Kidney capillary endothelial cell (primary cell): ENCODE results near the gene UBE2H.
A peak's percentile ranks its signal among the peaks of the same experiment; 100 is the strongest.
"Not testable (repeated sequence)": the region's sequence is repeated elsewhere in the genome, so short reads cannot be mapped to it uniquely, and the experiment has no call there.

Experiments
- DNase-seq: peaks from one replicate; pipeline ENCODE4 v3.0.0-alpha.2; 2018; ENCODE audit warnings: low spot score

Gene UBE2H

DNA sequence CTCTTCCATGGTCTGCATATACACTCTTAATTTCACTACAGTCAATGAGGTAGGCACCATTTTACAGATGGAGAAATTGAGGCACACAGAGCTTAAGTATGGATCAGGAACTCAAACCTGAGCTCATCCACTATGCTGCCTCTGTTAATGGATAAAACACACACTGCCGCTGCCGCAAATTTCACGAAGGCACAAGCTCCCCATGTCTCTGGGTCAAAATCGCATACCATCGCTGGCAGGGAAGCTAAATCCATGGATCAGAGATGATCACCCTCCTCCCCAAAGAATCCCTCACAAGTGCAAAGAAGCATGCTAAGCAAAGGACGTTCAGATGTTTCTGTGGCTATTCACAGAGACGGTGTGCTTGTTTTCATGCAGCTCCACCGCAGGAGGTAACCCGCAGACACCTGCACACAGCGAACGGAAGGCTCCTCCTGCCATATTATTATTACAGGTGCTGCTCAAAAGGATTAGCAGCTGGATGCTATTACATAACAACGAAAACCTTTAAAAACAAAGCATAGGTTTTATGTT, 109.3 kb downstream of the UBE2H start:
- DNase-seq, result no peak

DNA sequence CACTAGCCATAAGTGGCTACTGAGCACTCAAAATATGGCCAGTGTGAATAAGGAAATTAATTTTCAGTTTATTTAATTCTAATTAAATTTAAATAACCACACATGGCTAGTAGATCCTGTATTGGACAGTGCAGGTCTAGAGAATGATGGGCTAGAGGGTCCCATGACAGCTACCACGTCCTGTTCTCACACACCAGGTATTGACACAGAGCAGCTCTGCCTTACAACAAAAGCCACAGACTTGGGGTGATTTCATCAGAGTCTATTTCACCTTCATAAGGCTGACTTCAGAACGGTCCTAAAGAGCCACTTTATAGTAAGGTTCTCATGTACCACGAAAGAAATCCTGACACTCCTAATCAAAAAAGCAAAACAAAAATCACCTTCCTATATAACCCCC, 111.3 kb downstream of the UBE2H start:
- DNase-seq, result no peak

DNA sequence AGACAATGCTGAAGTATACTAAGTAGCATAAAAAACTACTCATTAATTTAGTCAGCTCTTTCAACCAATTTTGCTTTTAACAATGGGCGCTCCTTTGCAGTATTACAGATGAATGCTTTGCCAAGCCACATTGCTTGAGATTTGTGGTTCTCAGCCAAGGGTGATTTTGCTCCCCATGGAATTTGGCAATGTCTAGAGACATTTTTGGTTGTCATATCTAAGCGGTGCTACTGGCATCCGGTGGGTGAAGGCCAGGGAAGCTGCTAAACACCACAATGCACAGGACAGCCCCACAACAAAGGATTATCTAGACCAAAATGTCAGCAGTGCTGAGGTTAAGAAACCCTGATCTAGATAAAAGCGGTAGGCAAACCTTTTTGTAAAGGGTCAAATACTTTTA, 112.0 kb downstream of the UBE2H start:
- no peak for DNase-seq

DNA sequence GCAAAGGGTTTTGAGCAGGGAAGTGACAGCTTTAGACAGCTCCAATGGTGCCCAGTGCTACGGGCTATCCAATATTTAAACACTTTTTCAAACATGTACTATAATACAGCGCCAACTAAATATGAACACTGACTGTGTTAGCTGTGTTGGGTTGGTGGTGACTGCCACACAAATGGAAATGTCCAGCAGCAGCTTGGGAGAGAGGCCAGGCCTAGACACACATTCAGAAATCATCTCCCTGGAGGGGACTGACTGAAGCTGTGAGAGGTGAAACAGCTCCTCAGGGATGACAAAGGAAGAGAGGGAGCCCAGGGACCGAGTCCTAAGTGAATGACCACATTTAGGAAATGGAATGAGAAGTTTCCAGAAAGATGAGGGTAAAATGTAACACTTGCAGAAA, 115.8 kb downstream of the UBE2H start:
- no peak for DNase-seq

DNA sequence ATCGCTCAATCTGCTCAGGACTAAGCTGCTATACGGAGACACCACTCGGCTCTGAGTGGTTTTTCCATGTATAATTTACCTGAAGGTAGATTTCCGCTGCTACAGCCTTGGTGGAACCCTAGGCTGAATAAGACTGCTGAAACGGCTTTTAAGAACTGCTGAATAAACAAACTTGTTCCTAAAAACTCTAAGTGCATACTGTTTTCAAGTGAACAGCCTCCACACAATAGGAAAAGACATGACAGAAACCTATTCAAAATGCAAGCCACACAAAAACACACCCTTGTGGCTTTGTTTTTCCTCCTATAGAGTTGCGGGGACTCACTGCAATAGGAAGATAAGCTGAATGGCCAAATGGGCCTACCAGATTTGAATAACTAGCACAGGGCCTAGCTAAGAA, 117.2 kb downstream of the UBE2H start:
- DNase-seq, result no peak

DNA sequence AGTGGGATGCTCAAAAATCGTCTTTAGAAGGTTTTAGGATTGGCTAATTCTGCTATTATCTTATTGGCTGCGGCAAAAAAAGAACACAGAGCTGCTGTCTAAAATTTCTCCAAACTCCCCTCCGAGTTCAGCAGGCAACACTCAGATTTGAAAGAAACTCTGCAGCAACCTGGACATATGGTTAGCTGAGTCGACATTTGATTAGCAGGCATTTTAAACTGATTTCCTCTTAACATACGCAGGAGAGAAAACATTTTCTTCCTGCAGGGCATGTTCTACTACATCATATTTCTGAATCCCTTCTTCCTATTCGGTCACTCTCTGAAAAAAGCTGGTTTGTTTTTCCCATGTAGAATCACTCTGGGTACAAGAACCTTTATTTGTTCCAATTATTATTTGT, 119.4 kb downstream of the UBE2H start:
- DNase-seq, result not testable (repeated sequence)

DNA sequence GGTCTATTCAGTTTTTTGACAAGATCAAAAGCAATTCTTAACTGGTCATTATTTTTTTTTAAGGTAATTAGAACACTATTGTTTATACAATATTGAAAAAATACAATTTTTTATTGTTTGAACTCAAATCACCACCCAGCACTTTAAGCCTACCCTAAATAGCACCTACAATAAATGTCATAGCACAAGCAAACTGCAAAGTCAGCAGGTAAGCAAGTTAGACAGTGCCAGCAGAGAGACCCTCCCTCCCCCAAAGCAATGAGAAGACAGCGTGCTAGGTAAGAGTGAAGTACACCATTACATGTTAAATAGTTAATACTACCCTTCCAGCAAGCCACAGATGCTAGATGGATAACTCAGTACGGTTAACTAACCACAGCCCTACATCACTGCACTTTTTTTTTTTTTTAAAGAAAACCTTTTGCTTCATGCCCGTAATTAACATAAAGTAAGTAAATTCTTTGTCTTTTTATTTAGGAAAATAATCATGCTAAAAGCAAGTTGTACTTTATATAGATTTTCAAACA, 120.0 kb downstream of the UBE2H start:
- DNase-seq, result no peak

DNA sequence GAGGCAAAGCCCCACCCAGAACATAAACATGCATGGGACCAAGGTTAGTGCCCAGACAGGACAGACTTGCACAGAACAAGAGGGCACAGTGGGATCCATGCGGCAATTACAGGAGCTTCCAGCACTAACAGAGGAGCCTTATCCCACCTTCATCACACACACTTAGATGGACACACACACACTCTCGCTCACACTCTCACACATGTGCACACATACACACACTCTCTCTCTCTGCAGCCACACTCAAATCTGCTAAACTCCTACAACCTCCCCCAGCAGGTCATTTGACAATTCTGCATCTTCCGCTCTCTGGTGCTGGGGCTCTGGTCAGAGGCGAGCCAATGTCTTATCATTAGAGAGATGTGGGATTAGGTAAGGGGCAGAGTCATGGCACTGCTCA, 120.5 kb downstream of the UBE2H start:
- DNase-seq, result no peak

DNA sequence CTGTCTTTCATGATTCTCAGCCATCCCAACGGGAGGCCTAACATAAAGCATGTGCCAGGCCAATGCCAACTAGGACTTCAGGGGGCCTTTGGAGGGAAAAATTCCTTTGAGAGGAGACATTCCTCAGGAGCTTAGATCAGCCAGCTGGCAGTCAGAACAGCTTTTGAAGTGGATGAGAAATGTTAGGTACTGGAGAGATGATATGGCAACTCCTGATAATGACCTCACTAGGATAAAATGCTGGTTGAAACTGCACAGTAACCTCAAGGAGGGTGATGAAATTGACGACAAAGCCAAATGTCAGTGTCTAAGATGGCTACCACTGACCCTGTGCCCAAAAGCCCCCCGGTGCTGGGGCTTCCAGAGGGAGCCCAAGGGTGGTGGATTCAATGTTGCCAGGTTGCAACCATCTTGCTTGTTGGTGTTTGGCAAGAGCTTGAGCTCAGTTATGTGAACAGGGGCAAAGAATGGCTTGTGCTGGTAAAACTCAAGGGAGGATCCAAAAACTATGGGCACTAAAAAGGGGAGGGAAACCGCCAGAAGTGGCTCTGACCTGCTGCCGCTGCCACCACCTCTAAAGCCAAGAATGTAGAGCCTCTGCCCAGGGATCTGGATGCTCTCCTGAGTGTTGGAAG, 121.2 kb downstream of the UBE2H start:
- peak; percentile 44 for DNase-seq

DNA sequence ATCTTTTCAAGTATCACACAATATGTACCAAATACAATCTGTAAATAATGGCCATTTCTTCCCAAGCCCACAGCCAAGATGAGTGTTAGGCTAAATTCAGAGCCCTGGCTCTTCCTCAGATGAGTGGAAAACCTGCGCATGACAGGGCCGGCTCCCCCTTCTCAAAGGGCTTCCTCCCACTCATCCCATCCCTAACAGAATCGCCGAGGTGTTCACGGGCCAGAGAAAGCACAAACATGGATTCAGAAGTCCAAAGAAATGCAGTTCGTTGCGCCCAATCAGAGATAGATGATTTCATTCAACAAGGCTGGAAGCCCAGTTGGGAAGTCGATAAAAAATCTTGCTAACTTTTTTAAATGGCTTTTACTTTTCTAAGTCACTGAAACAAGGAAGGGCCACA, 121.8 kb downstream of the UBE2H start:
- no peak for DNase-seq

DNA sequence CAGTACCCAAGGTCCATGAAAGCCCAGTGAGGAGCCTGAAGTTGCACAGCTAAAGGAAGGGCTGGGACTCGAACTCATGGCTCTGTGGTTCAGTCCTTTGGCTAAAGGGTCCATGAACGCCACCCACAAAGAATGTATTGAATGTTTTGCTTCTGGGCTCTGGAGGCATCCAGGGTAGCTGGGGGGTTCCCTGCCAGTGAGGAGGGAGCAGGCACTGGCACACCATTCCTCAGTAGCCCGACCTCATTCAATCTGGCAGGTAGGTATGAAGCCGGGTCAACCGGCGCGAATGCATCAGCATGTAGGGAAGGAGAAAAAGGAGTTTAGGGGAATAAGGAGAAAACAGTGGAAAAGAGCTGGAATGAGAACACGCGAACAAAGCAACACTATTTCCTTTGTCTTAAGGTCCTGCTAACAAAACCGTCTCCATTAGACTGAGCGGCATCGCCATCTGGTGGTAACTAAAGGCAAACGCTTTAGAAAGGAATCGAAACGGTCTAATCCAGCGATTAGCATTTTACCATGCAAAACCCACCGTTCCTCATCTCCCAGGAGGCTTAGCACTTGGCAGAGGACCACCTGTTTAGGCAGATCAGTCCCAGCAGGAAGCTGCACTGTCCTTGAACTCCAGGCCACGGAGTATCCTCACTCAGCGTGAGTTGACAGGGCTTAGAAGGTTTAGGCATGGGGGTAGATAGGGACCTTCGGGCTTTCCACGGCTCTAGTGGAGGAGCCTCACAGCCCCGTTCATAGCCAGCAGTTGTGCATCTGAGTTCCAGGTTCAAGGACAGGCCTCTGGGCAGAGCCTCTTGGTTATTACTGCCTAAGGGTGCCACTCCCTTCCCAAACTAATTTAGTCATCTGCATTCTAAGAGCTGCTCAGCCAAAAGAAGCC, 122.8 kb downstream of the UBE2H start:
- peak; percentile 74 for DNase-seq

DNA sequence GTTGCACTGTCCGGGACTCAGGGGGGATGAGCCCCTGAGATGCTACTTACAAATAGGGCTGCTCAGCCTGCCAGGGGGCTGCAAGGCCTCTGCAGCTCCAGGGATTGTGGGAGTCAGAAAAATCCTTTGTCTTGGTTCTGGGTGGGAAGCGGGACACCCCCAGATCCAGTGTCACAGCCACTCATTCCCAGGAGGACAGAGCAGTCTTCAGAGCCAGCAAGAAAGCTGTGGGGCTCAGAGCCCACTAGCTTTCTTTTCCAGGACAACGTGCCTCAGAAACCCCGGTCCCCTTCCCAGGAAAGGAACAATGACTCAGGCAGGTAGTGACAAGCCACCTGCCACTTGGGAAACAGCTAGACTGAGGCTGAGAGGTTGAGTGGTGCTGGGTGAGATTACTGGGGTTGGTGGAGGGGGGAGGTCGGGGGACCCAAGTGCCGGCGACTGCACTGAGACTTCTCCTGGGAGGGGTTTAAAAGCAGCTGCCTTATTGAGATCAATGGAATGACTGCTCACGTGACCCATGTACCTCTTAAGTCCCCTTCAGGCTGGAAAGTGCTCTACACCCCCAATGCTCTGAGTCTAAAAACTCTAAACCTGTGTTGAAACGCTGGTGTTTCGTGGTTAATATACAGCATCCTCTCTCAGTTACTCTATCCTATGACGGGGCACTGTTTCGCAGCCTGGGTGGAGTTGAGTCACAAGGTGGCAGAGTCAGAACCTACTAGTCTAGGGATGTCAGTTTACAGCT, 123.6 kb downstream of the UBE2H start:
- DNase-seq, result no peak

DNA sequence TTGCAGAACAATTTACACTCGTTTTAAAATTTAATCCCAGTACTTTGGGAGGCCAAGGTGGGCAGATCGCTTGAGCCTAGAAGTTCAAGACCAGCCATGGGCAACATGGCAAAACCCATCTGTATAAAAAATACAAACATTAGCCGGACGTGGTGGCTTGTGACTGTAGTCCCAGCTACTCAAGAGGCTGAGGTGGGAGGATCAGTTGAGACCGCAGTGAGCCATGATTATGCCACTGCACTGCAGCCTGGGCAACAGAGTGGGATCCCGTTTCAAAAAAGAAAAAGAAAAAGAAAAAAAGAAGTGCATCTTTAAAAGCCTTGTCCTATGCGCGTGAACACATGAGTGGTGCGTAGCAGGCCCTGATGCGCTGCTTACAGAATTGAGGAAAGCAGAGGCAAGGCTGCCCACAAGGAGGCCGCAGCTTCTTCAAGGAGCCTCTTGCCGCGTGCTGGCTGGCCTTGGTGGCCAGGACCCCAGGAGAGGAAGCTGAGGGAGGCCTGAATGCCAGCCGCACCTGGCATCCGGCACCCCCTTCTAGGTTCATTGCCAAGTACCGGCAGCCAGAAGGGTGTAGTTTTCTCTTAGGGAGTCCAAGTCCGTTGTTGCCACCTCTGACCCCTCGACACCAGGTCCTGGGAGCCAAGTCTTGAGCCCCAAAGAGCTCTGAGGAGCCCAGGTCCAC, 124.5 kb downstream of the UBE2H start:
- DNase-seq, result no peak

DNA sequence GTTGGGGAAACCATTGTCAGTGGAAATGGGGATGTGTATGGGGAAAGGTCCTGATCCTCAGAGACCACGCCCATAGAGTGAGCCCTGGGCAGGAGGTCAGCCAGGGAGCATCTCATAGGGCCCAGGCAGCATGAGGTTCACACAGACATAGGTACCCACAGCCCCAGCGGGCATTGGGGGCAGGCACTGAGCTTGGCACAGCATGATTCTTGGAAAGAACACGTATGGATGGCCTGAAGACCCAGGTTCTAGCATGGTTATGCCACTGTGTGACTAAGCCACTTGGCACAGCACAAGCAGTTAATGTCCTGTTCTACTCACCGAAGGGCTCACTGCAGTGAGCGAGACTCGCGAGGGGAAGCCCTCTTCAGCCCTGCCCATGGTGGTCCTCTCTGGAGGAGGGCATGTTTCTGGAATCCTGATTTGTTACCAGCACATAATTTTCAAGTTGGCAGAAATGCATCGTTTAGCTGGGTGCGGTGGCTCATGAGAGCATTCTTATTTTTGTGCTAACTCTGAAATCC, 125.2 kb downstream of the UBE2H start:
- DNase-seq, result no peak

DNA sequence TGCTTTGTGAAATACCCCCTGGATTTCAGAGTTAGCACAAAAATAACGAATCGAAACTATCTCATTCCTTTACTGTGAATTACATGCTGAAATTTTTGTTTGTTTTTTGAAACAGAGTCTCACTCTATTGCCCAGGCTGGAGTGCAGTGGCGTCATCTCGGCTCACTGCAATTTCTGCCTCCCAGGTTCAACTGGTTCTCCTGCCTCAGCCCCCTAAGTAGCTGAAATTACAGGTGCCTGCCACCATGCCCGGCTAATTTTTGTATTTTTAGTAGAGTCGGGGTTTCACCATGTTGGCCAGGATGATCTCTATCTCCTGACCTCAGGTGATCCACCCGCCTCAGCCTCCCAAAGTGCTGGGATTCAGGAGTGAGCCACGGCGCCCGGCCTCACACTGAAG, 125.9 kb downstream of the UBE2H start:
- not testable (repeated sequence) for DNase-seq

DNA sequence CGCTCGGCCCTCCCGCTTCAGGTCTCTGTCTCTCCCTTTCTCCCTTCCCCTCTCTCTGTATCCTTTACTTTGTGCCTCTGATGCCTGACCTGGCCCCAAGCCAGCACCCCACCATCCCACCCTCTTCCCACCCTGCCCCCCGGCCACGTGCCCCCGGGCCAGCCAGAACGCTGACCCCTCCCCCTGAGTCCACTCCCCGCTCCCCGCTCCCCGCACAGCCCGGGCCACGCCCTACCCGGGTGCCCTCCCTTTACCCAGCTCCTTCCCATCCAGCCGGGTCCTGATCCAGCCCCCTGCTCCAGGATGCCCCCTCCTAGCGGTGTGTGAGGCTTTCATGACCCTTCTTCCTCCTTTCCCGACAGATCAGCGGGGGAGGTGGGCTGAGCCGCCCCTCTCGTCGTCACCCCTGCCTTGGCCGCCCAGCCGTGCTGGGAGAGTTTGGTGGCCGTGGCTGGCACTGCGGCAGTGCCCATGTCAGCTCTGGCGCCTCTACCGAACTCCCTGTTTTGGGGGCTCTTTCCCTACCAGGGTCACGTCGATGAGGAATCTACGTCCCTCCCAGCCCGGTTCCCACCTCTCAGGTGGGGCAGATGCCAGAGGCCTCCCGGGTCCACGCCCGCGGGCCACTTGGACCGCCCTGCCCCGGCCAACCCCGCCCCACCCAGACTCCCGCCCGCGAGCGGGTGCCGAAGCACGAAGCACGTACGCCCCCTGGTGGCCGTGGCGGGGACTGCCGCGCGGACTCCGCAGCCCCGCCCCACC, 127.4 kb downstream of the UBE2H start:
- peak; percentile 69 for DNase-seq

DNA sequence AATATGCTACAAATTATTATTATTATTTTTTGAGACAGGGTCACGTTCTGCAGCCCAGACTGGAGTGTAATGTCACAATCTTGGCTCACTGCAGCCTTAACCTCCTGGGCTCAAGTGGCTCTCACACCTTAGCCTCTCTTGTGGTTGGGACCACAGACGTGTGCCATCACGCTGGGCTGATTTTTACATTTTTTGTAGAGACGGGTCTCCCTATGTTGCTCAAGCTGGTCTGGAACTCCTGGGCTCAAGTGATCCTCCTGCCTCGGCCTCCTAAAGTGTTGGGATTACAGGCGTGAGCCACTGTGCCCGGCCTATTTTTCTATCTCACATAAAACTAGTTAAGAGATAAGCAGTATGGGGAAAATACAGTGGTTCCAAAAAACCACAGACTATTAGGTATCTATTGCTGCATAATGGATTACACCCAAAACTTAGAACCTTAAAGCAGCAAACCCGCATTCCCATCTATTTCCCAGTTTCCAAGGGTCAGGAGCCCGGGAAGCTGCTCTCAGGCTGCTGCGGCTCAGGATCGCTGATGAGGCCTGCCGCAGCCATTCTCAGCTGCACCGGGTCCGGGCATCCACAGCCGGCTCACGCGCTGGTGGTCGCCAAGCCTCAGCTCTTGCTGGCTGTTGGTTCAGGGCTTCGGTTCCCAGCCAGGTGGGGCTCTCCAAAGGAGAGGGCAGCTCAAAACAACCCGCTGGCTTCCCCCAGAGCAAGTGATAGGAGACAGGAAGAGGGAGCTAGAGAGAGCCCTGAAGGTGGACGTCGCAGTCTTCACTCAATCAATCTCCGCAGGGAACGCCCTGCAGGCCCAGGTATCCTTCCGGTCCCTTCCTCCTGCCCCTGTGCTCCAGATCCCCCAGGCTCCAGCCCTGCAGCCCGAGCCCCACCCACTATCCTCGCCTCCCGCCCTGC, 128.2 kb downstream of the UBE2H start:
- no peak for DNase-seq

DNA sequence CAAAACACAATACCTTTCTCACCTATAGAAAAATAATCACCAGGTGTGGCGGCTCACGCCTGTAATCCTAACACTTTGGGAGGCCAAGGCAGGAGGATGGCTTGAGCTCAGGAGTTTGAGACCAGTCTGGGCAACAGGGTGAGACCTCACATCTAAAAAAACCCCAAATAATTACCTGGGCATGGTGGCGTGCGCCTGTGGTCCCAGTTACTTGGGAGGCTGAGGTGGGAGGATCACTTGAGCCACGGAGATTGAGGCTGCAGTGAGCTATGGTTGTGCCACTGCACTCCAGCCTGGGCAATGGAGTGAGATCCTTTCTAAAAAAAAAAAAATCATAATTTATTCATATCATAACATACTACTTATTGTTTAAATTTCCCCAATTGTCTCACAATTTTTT, 129.6 kb downstream of the UBE2H start:
- DNase-seq, result not testable (repeated sequence)

DNA sequence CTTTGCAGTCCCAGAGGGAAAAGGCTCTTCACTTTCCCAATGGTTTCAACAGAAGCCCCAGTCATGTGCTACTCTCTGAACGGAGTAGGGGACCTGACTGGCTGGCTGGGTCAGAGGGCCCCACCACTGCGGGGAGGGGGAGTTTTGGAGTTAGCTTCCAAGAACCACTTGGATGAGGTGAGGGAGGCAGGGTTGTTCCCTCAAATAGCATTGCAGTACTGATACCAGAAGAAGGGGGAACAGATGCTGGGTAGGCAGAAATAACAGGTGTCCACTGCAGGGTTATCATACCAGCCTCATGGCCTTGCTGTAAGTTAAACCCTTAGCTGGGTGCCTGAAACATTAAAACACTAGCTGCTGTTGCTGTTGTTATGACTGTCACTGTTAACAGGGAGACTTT, 131.3 kb downstream of the UBE2H start:
- no peak for DNase-seq

DNA sequence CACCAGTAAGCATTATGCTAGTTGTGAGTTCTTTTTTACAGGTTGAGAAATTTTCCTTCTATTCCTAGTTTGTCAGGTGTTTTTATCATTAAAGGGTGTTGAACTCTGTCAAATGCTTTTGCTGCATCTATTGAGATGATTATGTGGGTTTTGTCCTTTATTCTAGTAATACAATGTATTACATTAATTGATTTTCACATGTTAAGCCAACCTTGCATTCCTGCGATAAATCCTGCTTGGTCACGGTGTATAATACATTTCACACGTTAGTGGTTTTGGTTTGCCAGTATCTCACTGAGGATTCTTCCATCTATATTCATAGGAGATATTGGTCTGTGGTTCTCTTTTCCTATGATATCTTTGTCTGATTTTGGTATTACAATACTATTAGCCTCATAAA, 136.0 kb downstream of the UBE2H start:
- DNase-seq, result no peak
